OCI-LY7 (cell line): Measurements from ENCODE around the gene SEZ6L2. TPM values are rescaled to one million over a fixed set of nuclear protein-coding genes. Genes with fewer than 3 reads are reported as not detected.

Experiments used
- BruUV-seq: library from RNA; stranded (reverse); fragments of 400-500 nt; replicated peaks from 2 replicates; lab custom pipeline; 2021; lab: Mats Ljungman, UMichigan
- CTCF ChIA-PET: fragments of 300-600 bp; sonication (Branson Sonifier 250); formaldehyde crosslinking; loops from one replicate; lab custom pipeline; 2022; ENCODE audit warnings: antibody characterized with exemption; ENCODE audit not compliant: unreplicated experiment; lab: Charles Lee
- POLR2A ChIA-PET: fragments of 300-600 bp; sonication (Branson Sonifier 250); formaldehyde crosslinking; loops from one replicate; lab custom pipeline; 2022; ENCODE audit warnings: antibody characterized with exemption; lab: Charles Lee
- DNase-seq: peaks from one replicate; pipeline ENCODE4 v3.0.0-alpha.2; 2015; ENCODE audit warnings: low spot score
- H2AFZ ChIP-seq: fragments of 200-600 bp; sonication (generic), shearing (Covaris generic); 2 replicates; pipeline ENCODE4 v1.6.1; 2014; ENCODE audit warnings: mild to moderate bottlenecking, antibody characterized with exemption, low read length, moderate library complexity
- H3K27ac ChIP-seq: fragments of 200-600 bp; sonication (generic); 2 replicates; pipeline ENCODE4 v1.5.1; 2014; ENCODE audit warnings: mixed run types, low read depth, mild to moderate bottlenecking, moderate library complexity, low read length, inconsistent platforms; ENCODE audit not compliant: poor library complexity, severe bottlenecking
- H3K36me3 ChIP-seq: fragments of 200-600 bp; sonication (generic); 2 replicates; pipeline ENCODE4 v1.6.1; 2014; ENCODE audit warnings: mild to moderate bottlenecking, antibody characterized with exemption, low read length, moderate library complexity, mixed read lengths; ENCODE audit not compliant: insufficient read depth
- H3K4me1 ChIP-seq: fragments of 200-600 bp; sonication (generic); 2 replicates; pipeline ENCODE4 v1.5.1; 2014; ENCODE audit warnings: mild to moderate bottlenecking, low read length; ENCODE audit not compliant: insufficient read depth, poor library complexity, severe bottlenecking
- H3K4me2 ChIP-seq: fragments of 200-600 bp; sonication (generic); 2 replicates; pipeline ENCODE4 v1.6.1; 2014; ENCODE audit warnings: mild to moderate bottlenecking, low read length
- H3K4me3 ChIP-seq: fragments of 200-600 bp; sonication (generic); 2 replicates; pipeline ENCODE4 v1.5.1; 2014; ENCODE audit warnings: mild to moderate bottlenecking, low read depth, low read length; ENCODE audit not compliant: poor library complexity, severe bottlenecking
- H3K79me2 ChIP-seq: fragments of 200-600 bp; sonication (generic); 2 replicates; pipeline ENCODE4 v1.6.1; 2016; ENCODE audit warnings: low read depth, mild to moderate bottlenecking, low read length, moderate library complexity, mixed read lengths; ENCODE audit not compliant: insufficient read depth
- H3K9me2 ChIP-seq: fragments of 200-600 bp; sonication (generic); 2 replicates; pipeline ENCODE4 v1.6.1; 2016; ENCODE audit warnings: mild to moderate bottlenecking, low read length, mixed read lengths; ENCODE audit not compliant: insufficient read depth
- H3K9me3 ChIP-seq: fragments of 200-600 bp; sonication (generic); 2 replicates; pipeline ENCODE4 v1.6.1; 2014; ENCODE audit warnings: mild to moderate bottlenecking, mixed run types, low read length, mixed read lengths
- H4K20me1 ChIP-seq: fragments of 200-600 bp; sonication (generic); 2 replicates; pipeline ENCODE4 v1.6.1; 2014; ENCODE audit warnings: mild to moderate bottlenecking, antibody characterized with exemption, low read length, moderate library complexity, mixed read lengths; ENCODE audit not compliant: insufficient read depth
- CTCF ChIP-seq: fragments of 200-600 bp; sonication (generic); conservative IDR thresholded peaks from 2 replicates; pipeline ENCODE4 v1.5.1; 2014; ENCODE audit warnings: mild to moderate bottlenecking, antibody characterized with exemption, low read length, moderate library complexity, mixed read lengths
- EZH2phosphoT487 ChIP-seq: fragments of 200-600 bp; sonication (generic); IDR thresholded peaks from 2 replicates; pipeline ENCODE4 v1.6.1; 2018; ENCODE audit warnings: low read depth, borderline replicate concordance, mild to moderate bottlenecking, mixed run types, antibody characterized with exemption, low read length, moderate library complexity, mixed read lengths
- intact Hi-C: fragments of 100-400 bp; cut with micrococcal nuclease; formaldehyde crosslinking; loops from one replicate; pipeline ENCODE4 v1.10.0; 2022; ENCODE audit not compliant: unreplicated experiment
- total RNA-seq, 2 experiments: library from RNA; depleted of rRNA in 1 of 2; stranded (reverse); fragments of >200 nt in 1 of 2; shearing (Covaris generic) in 1 of 2; gene quantifications; 2 replicates each; pipeline ENCODE4 v1.2.3, GENCODE V29; 2014 to 2022

The SEZ6L2 gene
- total RNA-seq, 2 experiments from 2014 or later, result 0.98 to 1.0 TPM

GRCh38 chr16:29862884-29863668 lies 36.3 kb downstream of the SEZ6L2 start, which contains the start of gene CDIPT:
Gene CDIPT, minus strand, starts transcription at chr16:29863226. Its CDS starts 369 bp downstream, at chr16:29862857.
- Histone ChIP-seq H3K27ac (peak within 1 kb of the TSS; percentile 45), H3K79me2 (peaks cover 8% of the 10 kb centered on the region; the same call in 1 of the 2 replicates), H3K9me3 (no peaks in the 10 kb centered on the region), H3K4me1 (peaks cover 15% of the 10 kb centered on the region), H3K9me2 (no peaks in the 10 kb centered on the region), H3K4me2 (peak within 1 kb of the TSS; percentile 97), H4K20me1 (no peaks in the 10 kb centered on the region), H3K36me3 (peaks cover 23% of the 10 kb centered on the region; the same call in 1 of the 2 replicates), H3K4me3 (peak within 1 kb of the TSS; percentile 91), H2AFZ (peak within 1 kb of the TSS; percentile 53)
- peak; percentile 99 for DNase-seq
- POLR2A ChIA-PET, result no interaction called here
- no peak for TF ChIP-seq EZH2phosphoT487
- TF ChIP-seq CTCF, result peak; percentile 78
- intact Hi-C loops, result loop anchor here (1.0 to 5.0 kb wide), 3 partner anchors 58 to 159 kb away; partner anchors contain the start of genes C16orf92 and INO80E
- TSS peak; percentile 75 for BruUV-seq
- CTCF ChIA-PET, result no interaction called here

- no peaks in the 10 kb centered on the region for H3K9me2 ChIP-seq
- ChIA-PET POLR2A (no interaction called here), CTCF (no interaction called here)
- peak overlapping the region; percentile 97 for H3K4me2 ChIP-seq
- no peaks in the 10 kb centered on the region for H3K9me3 ChIP-seq
- TF ChIP-seq CTCF (0 out of 2 replicates have a peak, but pooled peaks have one; percentile 10), EZH2phosphoT487 (no peak)
- intact Hi-C loops, result loop anchor here (5.0 kb wide), 1 partner anchor 160 kb away; the partner anchor contains the start of gene C16orf92
- no peaks in the 10 kb centered on the region for H4K20me1 ChIP-seq
- BruUV-seq, result no TSS peak
- peak overlapping the region; percentile 91 for H3K4me3 ChIP-seq
- H3K27ac ChIP-seq, result peak overlapping the region; percentile 45
- H3K79me2 ChIP-seq, result peaks cover 8% of the 10 kb centered on the region; the same call in 1 of the 2 replicates
- peaks cover 23% of the 10 kb centered on the region; the same call in 1 of the 2 replicates for H3K36me3 ChIP-seq
- peaks cover 11% of the 10 kb centered on the region for H3K4me1 ChIP-seq
- H2AFZ ChIP-seq, result peak overlapping the region; percentile 53
- no peak for DNase-seq
These were observed 36.9 kb downstream of the SEZ6L2 start for GRCh38 chr16:29862383-29862883.
